ENCODE results near the gene IFI27L1.
"Not testable (repeated sequence)": the region's sequence is repeated elsewhere in the genome, so short reads cannot be mapped to it uniquely, and the experiment has no call there.

Gene IFI27L1

GRCh38 chr14:94047581-94047980, 33.5 kb upstream of the IFI27L1 start:
- DNase-seq (ENCODE audit: low read depth in 2 of 3, low spot score in 1 of 3) = no peak

DNA sequence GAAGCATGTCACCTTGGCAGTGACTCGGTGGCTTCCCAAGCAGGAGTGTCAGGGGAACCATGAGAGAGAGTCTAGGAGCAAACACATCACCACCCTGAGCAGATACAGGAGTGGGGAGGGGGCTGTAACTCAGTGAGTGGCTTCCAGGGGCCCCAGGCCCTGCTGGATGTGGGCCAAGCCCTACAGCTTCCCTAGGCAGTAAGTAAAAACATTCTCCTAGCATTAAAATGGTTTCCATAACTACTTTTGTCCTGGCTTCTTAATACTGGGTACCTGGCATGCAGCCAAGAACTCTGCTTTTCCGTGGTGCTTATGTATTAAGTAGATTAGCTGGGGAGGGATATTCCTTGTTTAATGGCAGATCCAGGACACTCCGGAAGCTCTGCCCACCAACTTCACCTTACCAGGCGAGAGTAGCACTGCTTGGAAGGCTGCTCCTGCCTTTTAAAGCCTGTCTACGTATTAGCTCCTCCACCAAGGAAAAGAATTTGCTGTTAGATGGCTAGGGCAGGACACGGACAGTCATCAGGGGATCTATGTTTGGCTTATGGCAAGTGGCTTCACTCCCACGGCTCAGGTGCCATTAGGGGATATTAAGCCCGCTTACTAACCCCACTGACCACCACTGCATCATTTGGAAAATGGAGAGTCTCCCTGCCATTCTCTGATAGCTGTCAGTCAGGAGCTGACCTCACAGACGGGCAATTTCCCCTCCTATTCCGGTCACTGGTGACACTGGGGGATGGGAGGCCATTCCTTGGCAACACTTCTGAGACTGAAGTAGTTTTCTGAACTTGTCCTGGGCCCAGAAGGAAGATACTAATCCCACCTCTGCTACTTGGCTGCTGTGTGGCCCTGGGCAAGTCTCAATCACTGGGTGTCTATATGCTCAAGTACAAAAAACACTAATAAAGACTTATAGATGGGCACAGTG, 32.2 kb upstream of the IFI27L1 start:
- DNase-seq (ENCODE audit: low read depth in 2 of 3, low spot score in 1 of 3) = no peak

- DNase-seq (ENCODE audit: low read depth in 2 of 3, low spot score in 1 of 3) = no peak
Measured at GRCh38 chr14:94049625-94050023, 31.5 kb upstream of the IFI27L1 start.

DNA sequence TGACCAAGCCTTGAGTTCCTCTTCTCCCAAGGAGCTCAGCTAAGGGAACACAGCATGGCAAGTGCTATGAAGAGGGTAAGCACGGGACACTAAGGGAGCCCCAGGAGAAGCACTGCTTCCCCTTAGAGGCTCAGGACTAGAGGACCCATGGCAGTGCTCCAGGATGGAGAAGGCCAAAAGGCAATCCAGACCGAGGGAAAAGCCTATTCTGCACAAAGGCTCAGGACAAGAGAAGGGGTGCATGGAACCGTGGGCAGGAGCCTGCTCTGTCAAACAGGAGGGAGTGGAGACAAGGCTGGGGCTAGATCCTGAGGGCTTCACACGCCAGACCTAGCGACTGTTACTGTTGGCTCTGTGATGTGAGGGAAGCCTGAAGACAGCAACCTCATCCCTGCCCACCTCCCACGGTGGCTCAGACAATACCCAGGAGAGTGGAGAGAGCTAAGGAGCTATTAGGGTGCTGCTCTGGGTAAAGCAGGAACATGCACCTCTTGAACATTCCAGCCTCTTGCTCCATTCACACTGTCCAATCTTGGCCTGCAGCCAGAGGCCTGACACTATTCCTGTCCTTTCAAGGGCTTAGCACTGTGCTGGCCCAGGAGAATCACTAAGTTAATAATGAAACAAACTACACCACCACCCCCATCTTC, 30.8 kb upstream of the IFI27L1 start:
- DNase-seq (ENCODE audit: low read depth in 2 of 3, low spot score in 1 of 3) = no peak

DNA sequence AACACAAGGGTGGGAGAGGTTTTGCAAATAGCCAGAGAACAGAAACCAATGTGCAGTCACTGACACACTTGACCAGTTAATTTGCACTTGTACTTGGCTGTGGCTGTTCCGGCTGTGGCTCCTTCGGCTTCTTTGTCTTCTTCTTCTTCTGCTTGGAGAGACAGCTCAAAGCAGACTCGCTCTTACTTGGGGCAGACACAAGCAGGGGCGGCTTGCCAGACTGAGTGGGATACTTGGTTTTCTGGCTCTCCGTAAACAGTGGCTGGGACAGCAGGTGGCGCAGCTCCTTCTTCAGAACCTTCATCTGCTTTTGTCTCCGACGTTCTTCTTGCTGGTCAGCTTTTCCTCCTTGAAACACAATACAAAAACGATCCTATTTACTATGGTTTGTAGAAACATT, 30.0 kb upstream of the IFI27L1 start:
- no peak for DNase-seq (ENCODE audit: low read depth in 2 of 3, low spot score in 1 of 3)

GRCh38 chr14:94051779-94052178, 29.3 kb upstream of the IFI27L1 start:
- no peak for DNase-seq (ENCODE audit: low read depth in 2 of 3, low spot score in 1 of 3)

GRCh38 chr14:94052199-94052598, 28.9 kb upstream of the IFI27L1 start:
- no peak for DNase-seq (ENCODE audit: low read depth in 2 of 3, low spot score in 1 of 3)

GRCh38 chr14:94052662-94053061, 28.4 kb upstream of the IFI27L1 start:
- DNase-seq (ENCODE audit: low read depth in 2 of 3, low spot score in 1 of 3) = no peak

- DNase-seq (ENCODE audit: low read depth in 2 of 3, low spot score in 1 of 3) = no peak
Measured at GRCh38 chr14:94054401-94054800, 26.7 kb upstream of the IFI27L1 start.

DNA sequence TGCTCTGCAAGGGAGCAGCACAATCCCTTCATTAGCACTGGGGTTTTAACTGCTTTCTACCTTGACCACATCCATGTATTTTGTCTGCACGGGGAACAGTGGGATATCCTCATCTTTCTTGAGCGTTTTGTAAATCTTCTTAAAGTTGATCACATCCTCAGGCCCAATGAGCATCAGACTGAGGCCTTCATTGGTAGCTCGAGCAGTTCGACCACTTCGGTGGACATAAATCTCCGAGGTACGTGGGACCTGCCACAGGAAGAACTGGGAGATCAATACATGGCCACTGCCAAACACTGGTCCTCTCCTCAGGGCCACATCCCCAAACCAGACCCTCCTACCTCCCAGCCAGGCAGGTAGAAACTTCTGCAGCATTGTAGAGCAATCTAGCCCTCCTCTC, 26.2 kb upstream of the IFI27L1 start:
- DNase-seq (ENCODE audit: low read depth in 2 of 3, low spot score in 1 of 3) = no peak

DNA sequence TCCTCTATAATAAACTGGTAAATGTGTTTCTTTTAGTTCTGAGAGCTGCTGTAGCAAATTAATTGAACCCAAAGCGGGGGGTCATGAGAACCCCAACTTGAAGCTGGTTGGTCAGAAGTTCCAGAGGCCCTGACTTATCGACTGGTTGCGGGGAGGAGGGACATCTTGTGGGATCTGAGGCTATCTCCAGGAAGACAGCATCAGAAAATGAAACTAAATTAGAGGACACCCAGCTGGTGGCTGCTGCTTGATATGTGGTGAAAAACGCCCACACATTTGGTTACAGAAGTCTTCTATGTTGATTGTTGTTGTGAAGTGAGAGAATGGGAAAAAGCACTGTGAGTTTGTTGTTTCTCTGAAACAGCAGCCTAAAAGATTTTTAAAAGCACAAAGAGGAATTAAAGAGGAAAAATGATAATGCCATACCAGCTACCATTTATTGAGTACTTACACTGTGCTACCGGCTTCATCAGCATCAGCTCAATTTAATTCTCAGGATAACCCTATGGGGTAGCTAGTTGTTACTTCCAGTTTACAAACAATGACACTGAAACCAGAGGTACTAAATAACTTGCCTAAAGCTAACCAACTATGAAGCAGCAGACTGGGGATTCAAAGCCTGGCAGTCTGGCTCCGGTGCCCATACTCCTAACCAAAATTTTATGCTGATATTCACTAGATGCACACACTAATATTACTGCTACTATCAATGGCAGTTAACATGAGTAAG, 24.4 kb upstream of the IFI27L1 start:
- peak in 1 of 3 donors; percentile 17 for DNase-seq (ENCODE audit: low read depth in 2 of 3, low spot score in 1 of 3)

DNA sequence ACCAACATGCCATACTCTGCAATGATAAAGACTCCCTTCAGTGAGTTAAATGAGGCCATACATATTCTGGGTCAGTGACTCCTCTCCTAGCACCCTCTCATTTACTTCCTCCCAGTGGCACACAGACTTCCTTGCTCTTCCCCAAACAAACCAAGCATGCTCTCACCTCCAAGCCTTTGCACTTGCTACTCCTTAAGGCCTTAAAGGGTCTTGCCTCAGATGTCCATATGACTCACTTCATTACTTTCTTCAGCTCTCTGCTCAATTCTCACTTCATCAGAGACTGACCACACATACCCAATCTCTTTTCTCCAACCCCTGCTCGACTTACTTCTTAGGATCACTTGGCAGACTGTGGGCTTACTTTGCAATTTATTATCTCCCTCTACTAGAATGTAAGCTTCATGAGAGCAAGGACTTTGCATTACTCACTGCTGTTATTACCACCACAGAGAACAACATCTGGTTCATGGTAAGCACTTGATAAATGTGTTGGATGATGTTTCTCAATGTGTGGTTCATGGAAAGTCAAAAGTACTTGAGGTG, 22.9 kb upstream of the IFI27L1 start:
- DNase-seq (ENCODE audit: low read depth in 2 of 3, low spot score in 1 of 3) = no peak

- no peak for DNase-seq (ENCODE audit: low read depth in 2 of 3, low spot score in 1 of 3)
Measured at GRCh38 chr14:94058674-94059138, 22.4 kb upstream of the IFI27L1 start.

- no peak for DNase-seq (ENCODE audit: low read depth in 2 of 3, low spot score in 1 of 3)
Measured at GRCh38 chr14:94059998-94060397, 21.1 kb upstream of the IFI27L1 start.

DNA sequence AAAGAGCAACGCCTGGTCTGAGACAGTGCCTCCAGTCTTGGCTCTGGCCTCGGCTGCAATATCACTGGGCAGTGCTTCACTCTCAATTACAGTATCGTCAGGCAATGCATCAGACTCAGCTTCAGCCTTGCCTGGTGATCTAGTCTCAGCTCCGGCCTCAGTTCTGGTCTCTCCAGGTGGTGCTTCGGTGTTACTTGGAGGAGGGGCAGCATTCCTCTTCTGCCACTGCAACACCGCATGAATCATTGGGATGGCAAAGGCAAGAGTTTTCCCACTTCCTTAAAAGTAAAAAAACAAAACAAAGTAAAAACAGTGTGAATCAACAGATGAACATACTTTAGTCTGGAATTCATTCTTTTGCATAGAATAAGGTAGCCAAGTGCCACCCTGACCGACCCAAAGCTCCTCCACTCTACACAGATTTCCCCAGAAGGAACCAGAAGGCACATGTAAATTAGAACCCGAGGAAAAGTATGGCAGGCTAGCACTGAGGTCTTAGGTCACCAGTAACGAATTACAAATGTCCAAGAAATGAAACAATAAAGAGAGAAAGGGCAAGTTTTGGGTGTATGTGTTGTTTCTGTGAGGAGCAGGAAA, 18.7 kb upstream of the IFI27L1 start:
- no peak for DNase-seq (ENCODE audit: low read depth in 2 of 3, low spot score in 1 of 3)

GRCh38 chr14:94066089-94066676, 14.9 kb upstream of the IFI27L1 start:
- DNase-seq (ENCODE audit: low read depth in 2 of 3, low spot score in 1 of 3) = no peak

DNA sequence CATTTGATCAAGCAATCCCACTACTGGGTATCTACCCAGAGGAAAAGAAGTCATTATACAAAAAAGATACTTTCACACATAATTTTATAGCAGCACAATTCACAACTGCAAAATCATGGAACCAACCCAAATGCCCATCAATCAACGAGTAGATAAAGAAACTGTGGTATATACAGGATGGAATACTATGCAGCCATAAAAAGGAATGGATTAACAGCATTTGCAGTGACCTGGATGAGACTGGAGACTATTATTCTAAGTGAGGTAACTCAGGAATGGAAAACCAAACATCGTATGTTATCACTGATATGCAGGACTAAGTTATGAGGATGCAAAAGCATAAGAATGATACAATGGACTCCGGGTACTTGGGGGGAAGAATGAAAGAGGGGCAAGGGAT, 9.0 kb upstream of the IFI27L1 start:
- not testable (repeated sequence) for DNase-seq (ENCODE audit: low read depth in 2 of 3, low spot score in 1 of 3)

DNA sequence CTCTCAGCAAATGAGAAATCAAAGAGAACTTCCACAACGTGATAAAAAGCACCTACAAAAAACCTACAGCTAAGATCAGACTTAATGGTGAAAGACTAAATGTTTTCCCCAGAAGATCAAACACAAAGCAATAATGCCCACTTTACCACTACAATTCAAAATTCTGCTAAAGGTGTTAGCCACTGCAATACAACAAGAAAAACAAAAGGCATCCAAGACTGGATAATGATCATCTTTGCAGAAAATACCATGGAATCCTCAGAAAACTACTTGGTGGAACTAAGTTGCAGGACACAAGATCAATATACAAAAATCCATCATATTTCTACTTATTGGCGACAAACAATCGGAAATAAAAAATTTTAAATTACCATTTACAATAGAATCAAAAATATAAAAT, 6.6 kb upstream of the IFI27L1 start:
- DNase-seq (ENCODE audit: low read depth in 2 of 3, low spot score in 1 of 3) = no peak

DNA sequence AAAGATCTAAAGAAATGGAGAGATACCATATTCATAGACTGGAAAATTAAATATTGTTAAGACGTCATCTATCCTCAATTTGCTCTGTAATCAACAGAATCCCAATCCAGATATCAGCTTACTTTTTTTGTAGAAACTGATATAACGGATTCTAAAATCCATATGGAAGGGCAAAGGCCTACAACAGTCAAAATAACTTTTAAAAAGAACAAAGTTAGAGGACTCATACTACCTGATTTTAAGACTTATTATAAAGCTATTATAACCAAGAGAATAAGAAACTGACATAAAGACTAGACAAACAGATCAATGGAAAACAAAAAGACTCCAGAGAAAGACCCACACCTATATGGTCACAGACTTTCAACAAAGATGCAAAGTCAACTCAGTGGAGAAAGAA, 6.1 kb upstream of the IFI27L1 start:
- no peak for DNase-seq (ENCODE audit: low read depth in 2 of 3, low spot score in 1 of 3)

- no peak for DNase-seq (ENCODE audit: low read depth in 2 of 3, low spot score in 1 of 3)
Measured at GRCh38 chr14:94077111-94077821, 3.8 kb upstream of the IFI27L1 start.
